Measurements from ENCODE around the gene HDAC4.

HDAC4 gene

GRCh38 chr2:239397931-239398471 is 2.8 kb downstream of the HDAC4 start:
- DNase-seq (ENCODE audit: low read depth), result no peak

DNA sequence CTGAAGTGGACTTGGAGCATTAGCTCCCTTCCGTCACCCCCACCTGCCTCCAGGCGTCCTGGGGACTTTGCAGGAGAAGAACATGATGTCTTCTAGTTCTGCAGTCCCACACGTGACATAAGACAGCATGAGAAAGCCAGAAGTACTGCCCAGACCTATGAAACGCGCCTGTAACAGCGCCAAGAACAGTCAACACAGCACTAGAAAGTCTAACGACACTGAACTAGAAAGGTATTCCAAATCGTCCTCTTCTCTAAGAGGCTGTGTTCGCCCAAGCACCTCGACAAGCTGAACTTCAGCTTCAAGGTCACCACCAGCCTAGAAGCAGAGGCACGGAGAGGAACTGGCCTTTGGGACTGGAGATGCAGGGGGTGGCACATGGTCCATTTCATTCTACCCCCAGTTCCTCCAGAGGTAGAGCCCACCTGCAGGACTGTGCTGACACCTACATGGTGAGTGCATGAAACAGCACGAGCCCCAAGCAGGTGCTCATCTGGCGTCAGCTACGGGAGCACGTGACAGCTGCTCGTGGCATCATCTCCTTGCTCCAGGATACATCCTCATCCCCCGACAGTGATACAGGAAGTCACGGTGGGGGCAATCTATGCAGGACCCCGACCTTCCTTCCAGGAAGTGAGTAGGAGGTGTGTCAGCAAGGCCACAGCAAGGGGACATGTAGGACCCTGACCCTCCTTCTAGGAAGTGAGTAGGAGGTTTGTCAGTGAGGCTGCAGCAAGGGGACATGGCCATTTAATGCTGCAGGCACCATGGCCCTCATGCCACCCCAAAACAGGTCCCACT is 3.7 kb downstream of the HDAC4 start:
- no peak for DNase-seq (ENCODE audit: low read depth)

DNA sequence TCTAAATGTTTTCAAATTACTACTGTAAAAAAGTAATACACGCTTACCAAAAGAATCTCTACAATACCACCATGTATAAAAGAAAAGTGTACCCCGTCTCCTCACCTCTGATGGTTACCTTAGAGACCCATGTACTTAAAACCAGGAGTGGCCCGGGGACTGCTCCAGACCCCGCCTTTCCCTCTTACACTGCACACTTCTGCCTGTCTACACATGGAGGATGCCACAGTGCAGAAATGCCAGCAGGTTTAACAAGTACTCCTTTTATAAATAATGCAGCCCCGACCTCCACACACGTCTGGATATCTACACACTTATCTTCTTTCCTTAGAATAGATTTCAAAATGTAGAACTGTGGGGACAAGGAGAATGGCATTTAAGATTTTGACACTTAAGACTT is 5.3 kb downstream of the HDAC4 start:
- DNase-seq (ENCODE audit: low read depth), result no peak

DNA sequence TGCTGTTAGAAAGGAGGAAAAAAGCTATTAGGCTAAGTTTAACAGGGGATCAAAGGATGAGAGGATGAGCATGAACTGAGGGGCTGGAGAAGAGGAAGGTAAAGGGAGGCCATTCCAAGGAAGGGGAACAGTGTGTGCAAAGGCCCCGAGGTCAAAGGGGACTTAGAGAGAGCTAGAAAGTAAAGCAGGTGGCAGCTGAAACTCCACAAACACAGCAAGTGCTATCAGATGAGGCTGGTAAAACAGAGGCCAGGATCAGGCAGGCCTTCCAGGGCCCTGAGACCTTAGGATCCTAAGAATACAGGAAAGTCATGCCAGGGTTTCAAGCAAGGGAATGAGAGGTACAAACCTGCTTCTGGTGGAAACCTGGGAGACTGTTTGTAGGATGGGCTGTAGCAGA is 5.8 kb downstream of the HDAC4 start:
- DNase-seq (ENCODE audit: low read depth), result no peak

- no peak for DNase-seq (ENCODE audit: low read depth)
Observed at GRCh38 chr2:239394346-239394945, 6.4 kb downstream of the HDAC4 start.

GRCh38 chr2:239393941-239394340 is 6.9 kb downstream of the HDAC4 start:
- DNase-seq (ENCODE audit: low read depth), result no peak

- no peak for DNase-seq (ENCODE audit: low read depth)
Observed at GRCh38 chr2:239393388-239393940, 7.4 kb downstream of the HDAC4 start.

DNA sequence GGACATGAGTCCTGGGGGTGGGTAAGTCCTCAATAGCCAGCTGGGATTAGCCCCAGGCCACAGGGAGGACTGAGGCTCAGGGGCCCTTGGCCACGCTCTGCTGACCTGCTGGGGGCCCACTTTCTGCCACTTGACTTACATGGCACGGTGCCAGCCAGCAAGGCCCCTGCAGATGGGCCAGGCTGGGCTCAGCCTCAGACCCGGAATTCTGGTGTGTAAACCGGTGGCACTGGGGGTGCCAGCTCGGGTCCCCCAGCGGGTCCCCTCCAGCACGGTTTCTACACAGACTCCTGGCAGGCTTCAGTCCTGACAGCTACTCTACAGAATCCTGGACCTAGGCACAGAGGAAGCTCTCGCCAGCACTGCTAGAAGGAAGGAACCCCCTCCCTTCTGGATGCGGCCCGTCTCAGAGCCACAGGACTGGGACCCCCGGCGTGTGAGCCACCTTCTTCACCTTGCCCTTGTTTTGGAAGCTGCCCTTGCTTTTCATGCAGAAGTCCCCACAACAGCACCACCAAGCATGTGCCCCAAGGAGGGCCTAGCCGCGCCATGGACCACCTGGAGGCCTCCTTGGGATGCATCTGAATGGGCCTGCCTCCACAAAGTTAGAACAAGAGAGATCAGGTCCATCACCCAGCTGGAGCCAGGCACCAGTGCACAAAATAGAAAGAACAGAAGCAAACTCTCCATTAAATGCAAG is 8.0 kb downstream of the HDAC4 start:
- DNase-seq (ENCODE audit: low read depth), result no peak

DNA sequence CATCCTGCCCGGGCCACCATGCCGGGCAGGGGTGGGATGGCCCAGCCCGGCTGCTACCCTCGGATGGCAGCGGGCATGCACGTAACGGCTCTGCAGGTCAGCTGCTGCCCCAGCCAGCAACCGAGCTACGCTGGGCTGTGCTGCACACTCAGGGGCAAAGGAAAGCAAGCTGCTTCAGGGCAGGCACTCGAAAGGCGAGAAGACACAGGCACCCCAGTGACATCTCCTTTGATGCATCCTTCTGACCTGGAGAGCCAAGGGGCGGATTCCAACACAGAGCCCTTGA is 8.8 kb downstream of the HDAC4 start:
- DNase-seq (ENCODE audit: low read depth), result no peak

DNA sequence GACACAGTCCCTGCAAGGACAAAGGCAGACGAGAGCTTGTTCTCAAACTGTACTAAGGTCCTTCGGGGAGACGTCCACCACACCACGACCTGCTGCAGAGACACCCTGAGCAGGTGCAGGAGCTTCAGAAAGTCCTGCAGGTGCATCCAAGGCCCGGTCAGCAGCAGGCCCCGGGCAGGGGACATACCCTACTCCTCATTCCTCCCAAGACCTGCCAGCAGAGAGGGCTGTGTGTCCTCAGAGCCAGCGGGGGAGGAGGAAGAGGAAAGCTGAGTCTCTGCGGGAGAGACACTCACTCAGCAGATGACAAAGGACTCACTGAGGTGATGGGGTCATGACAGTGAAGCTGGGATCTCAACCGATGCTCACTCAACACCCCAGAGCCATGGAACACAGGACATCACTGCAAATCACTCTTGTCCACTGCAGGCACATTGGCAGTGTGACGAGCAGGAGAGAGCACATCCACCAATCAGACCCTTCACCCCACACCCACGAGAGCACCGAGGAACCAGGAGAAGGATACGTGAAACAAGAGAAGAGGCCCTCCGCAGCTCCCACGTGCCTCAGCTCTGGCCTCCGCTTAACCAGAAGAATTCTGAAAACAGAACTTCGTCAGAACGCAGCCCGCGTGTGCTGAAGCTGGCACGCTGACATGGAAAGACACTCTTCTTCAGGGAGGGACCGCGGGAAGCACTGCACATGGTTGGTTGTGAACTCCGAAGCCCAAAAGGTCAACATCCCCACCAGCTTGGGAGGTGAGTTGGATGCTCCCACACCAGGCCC is 9.3 kb downstream of the HDAC4 start:
- DNase-seq (ENCODE audit: low read depth), result no peak

GRCh38 chr2:239390546-239391285 is 10.1 kb downstream of the HDAC4 start:
- DNase-seq (ENCODE audit: low read depth), result no peak

GRCh38 chr2:239389414-239390329 is 11.1 kb downstream of the HDAC4 start:
- DNase-seq (ENCODE audit: low read depth), result no peak

GRCh38 chr2:239388236-239389151 is 12.3 kb downstream of the HDAC4 start:
- no peak for DNase-seq (ENCODE audit: low read depth)

DNA sequence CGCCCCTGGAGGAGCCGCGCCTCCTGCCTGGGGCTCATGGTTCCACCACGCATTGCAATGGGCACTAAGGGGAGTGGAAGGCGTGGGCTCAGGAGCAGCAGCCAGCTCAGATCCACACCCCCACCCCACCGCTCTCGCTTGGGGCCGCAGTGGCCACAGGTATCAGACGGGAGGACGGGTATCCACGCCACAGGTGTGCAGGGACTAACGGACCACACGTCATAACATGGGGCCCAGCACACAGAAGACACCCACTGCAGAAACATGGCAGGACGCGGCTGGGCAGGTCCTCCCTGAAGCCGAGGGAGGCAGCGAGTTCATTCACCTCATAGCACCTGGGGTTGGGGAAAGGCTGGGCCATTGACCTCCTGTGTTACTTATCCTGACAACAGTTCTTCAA is 13.0 kb downstream of the HDAC4 start:
- no peak for DNase-seq (ENCODE audit: low read depth)

DNA sequence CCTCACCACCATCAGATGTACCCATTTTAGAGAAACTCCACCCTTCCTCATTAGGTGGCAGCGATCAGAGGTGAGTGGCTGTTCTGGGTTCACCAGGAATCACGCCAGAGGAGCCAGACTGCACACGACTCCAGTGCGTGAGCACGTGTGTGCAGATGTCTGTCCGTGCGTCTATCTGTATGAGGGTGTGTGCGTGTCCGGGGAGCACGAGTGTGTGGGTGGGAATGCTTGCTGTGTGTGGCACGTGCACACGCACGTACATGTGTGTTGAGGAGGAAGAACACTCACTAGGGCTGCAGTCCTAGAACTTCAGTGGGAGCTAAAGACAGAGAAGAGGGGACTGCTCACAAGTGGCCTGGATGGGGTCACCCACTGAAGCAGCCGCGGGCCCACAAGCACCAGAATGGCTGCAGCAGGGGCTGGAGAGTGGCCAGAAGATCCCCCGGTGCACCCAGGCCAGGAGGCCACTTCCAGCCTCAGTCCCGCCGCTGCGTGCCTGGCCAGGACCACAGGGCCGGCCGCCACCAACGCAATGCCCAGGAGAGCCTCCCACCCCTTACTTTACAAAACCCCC is 13.9 kb downstream of the HDAC4 start:
- no peak for DNase-seq (ENCODE audit: low read depth)

GRCh38 chr2:239386001-239386670 is 14.7 kb downstream of the HDAC4 start:
- no peak for DNase-seq (ENCODE audit: low read depth)

DNA sequence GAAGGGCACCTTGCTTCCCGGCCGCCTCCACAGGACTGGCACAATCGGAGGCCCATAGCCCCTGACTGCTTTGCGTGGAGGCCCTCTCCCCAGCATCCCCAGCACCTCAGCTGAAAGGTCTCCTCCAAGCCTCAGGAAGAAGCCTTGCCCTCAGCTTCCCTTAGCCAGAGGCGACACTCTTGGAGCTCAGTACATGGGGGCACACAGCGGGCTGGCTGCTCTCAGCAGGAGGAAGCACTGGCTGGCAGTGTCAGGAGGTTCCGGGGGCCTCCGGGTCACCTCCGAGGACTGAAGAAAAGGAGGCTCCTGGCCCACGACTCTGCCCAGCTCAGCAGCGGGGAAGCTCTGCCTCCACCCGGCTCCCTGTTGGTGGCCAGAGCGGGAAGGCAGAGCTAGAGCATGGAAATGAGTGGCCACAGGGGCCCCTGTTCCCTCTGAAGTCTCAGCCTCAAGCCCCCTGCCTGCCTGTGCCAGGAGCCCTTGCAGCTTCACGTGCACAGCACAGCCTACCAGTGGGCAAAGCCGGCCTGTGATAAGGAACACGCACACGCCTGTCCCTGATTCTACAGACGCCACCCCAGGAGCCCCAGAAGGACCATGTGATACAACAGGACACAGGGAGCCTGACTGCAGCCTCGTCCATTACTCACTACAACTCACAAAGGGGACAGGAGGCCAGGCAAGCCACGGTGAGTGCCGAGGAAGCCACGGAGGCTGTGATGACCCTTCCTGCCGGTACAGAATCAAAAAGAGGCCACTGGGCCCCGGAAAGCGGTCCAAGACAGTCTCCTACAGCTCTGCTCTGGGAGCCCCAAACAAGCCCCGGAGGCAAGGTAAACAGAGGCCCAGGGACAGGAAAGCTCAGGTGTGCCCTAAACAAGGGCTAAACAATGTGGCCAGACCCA is 15.5 kb downstream of the HDAC4 start:
- no peak for DNase-seq (ENCODE audit: low read depth)

Measured in stimulated activated CD8-positive, alpha-beta memory T cell treated with anti-CD3 and anti-CD28 coated beads, Interleukin-12 subunit alpha, Interleukin-12 subunit beta, amount 100 ng/mL, for 4 hours (primary cell).